ENCODE results near the gene CORO2B. TPM values are rescaled to one million over a fixed set of nuclear protein-coding genes. Genes with fewer than 3 reads are reported as not detected.

Gene CORO2B
- total and polyA plus RNA-seq, 2 of the 13 experiments (the other 11 are each of a cell fraction or from before 2014, with no cell fraction given), result 0.35 to 0.63 TPM

GRCh38 chr15:68634531-68634930 lies 55.7 kb downstream of the CORO2B start:
- Histone ChIP-seq H3K79me2 (ENCODE audit: insufficient read depth, low read length) (no peaks in the 10 kb centered on the region), H3K9me3 (ENCODE audit: low read length) (no peaks in the 10 kb centered on the region), H4K20me1 (ENCODE audit: insufficient read depth, low read length) (no peaks in the 10 kb centered on the region), H3K4me1 (ENCODE audit: insufficient read depth, low read length) (peaks cover 14% of the 10 kb centered on the region), H3K36me3 (replicated peaks in 1 of 2; ENCODE audit: control insufficient read depth in 1 of 2, insufficient read depth in 2 of 2, low read length in 2 of 2) (no peaks in the 10 kb centered on the region), H3K27ac (ENCODE audit: extremely low read length, insufficient read depth, low read length) (no peak overlapping the region), H3K27me3 (ENCODE audit: control insufficient read depth in 1 of 2, insufficient read depth in 2 of 2, low read length in 2 of 2) (peaks cover 0 to 4% of the 10 kb centered on the region in 2 experiments; a peak in 2 of 5 replicates), H3K4me2 (ENCODE audit: low read depth, low read length) (no peak overlapping the region), H2AFZ (ENCODE audit: low read length) (no peak overlapping the region), H3K9ac (ENCODE audit: insufficient read depth, low read depth, low read length) (no peak overlapping the region), H3K4me3 (replicated peaks in 1 of 3; ENCODE audit: insufficient read depth in 1 of 3, low read depth in 2 of 3, low read length in 3 of 3) (no peak overlapping the region)
- WGBS (ENCODE audit: low lambda C conversion rate), result 44% methylated on average over 6 of the region's 6 CpGs
- no TSS peak for BruUV-seq (replicated peaks)
- TF ChIP-seq KDM3A (CRISPR knock-in tag; IDR thresholded peaks at IDR 0.05; ENCODE audit: low read depth), result no peak
- no peak for TF ChIP-seq MTF1 (CRISPR knock-in tag; IDR thresholded peaks at IDR 0.05)
- no peak for TF ChIP-seq ZNF30 (CRISPR knock-in tag; IDR thresholded peaks at IDR 0.05)
- no peak for TF ChIP-seq ZNF142 (CRISPR knock-in tag; IDR thresholded peaks at IDR 0.05)
- no peak for TF ChIP-seq ZSCAN29 (CRISPR knock-in tag; conservative IDR thresholded peaks at IDR 0.05)
- TF ChIP-seq POLR2A (IDR thresholded peaks at IDR 0.05; ENCODE audit: insufficient read depth in 1 of 2, low read depth in 2 of 2, low read length in 2 of 2), result no peak
- no peak for TF ChIP-seq CENPX (CRISPR knock-in tag; IDR thresholded peaks at IDR 0.05)
- no peak for TF ChIP-seq ZNF205 (CRISPR knock-in tag; IDR thresholded peaks at IDR 0.05)
- no peak for TF ChIP-seq ZBTB2 (CRISPR knock-in tag; IDR thresholded peaks at IDR 0.05; ENCODE audit: low read depth)
- TF ChIP-seq ZMYM3 (CRISPR knock-in tag; IDR thresholded peaks at IDR 0.05), result no peak
- TF ChIP-seq BATF2 (CRISPR knock-in tag; IDR thresholded peaks at IDR 0.05), result no peak
- no peak for TF ChIP-seq ZNF441 (CRISPR knock-in tag; IDR thresholded peaks at IDR 0.05; ENCODE audit: borderline replicate concordance)
- no peak for TF ChIP-seq RBM22 (optimal IDR thresholded peaks at IDR 0.05; ENCODE audit: low read length)
- TF ChIP-seq ZFP90 (CRISPR knock-in tag; IDR thresholded peaks at IDR 0.05; ENCODE audit: borderline replicate concordance), result no peak
- no peak for TF ChIP-seq FOXA1 (IDR thresholded peaks at IDR 0.05)
- TF ChIP-seq FOXA1 (CRISPR knock-in tag; IDR thresholded peaks at IDR 0.05), result no peak
- no peak for TF ChIP-seq DMAP1 (CRISPR knock-in tag; IDR thresholded peaks at IDR 0.05)
- no peak for TF ChIP-seq ZNF12 (CRISPR knock-in tag; IDR thresholded peaks at IDR 0.05)
- ChIA-PET CTCF (ENCODE audit: low intra/inter-chr PET ratio, low total read pairs) (no interaction called here), POLR2A (no interaction called here)
- DNase-seq (ENCODE audit: low spot score), result no peak
- intact Hi-C loops (cut with micrococcal nuclease; ENCODE audit: unreplicated experiment) (no loop called here), in situ Hi-C loops (cut with HindIII; ENCODE audit: extremely low pct_ligation_motif_present, low pct_unique_long_range_greater_than_20kb) (no loop called here)
- FAIRE-seq, result no peak
- ATAC-seq, result no peak

All from HepG2 (cell line).